Pancreas (tissue), 10 donors: Measurements from ENCODE around the gene RCVRN. TPM values are rescaled to one million over a fixed set of nuclear protein-coding genes. Genes with fewer than 3 reads are reported as not detected.
A peak's percentile ranks its signal among the peaks of the same experiment; 100 is the strongest.

ENCODE experiments used
- ATAC-seq, 4 donors: fragments of 200-7000 bp; cut with Tn5 transposase; one replicate each; pipeline versions ENCODE4 v1.8.0 to v1.9.1; 2020; ENCODE audit warnings: mild to moderate bottlenecking in 4 of 4, moderate library complexity in 4 of 4
- DNase-seq, 6 donors: peaks; one replicate each; pipeline ENCODE4 v3.0.0-alpha.2; 2020
- FAIRE-seq: peaks from 2 replicates; lab custom pipeline; 2012; peaks lifted over from hg19 to GRCh38; lab: Jason Lieb, UNC
- H3K27ac ChIP-seq, 4 donors: fragments of 200-600 bp; sonication (generic); 1 replicate in 3 of 4; 2 replicates in 1 of 4; pipeline versions ENCODE4 v1.5.0 to v1.8.0; 2020
- H3K27me3 ChIP-seq, 4 donors: fragments of 200-600 bp; one replicate each; pipeline ENCODE4 v1.8.0; 2021
- H3K36me3 ChIP-seq, 3 donors: fragments of 200-600 bp; sonication (generic) in 1 of 3; one replicate each; pipeline versions ENCODE4 v1.5.0 to v1.8.0; 2020 to 2021
- H3K4me1 ChIP-seq, 3 donors: fragments of 200-600 bp; one replicate each; pipeline ENCODE4 v1.8.0; 2021
- H3K4me3 ChIP-seq, 4 donors: fragments of 200-600 bp; sonication (generic) in 2 of 4; one replicate each; pipeline versions ENCODE4 v1.5.0 to v1.8.0; 2020 to 2021
- H3K9me3 ChIP-seq, 4 donors: fragments of 200-600 bp; one replicate each; pipeline ENCODE4 v1.8.0; 2021
- WGBS, 2 donors: extraction: QIAGEN DNeasy Blood & Tissue Kit; methylation state at CpG; one replicate each; pipeline ENCODE4 v1.1.7; 2013; 5-methylcytosine and 5-hydroxymethylcytosine counted together
- intact Hi-C, 3 donors: fragments of 100-400 bp; cut with DNase I; formaldehyde crosslinking; loops; one replicate each; pipeline versions ENCODE4 v1.11.1 to v1.14.2; 2022
- polyA plus RNA-seq, 2 donors: library from polyadenylated mRNA; stranded (reverse); fragments of 200-250 nt; gene quantifications; one replicate each; pipeline ENCODE4 v1.2.3, GENCODE V29; 2013
- total RNA-seq, 6 donors: library from RNA; stranded (reverse); fragmentation: NEBNext Ultra II Directional in 4 of 6; extraction: Animal tissue kit (Norgen Biotek cat#: 25700) in 4 of 6; gene quantifications; one replicate each; pipeline versions ENCODE4 v1.2.1 to v1.2.4, GENCODE V29; 2021 to 2023
- TF ChIP-seq, protein P1 (sequence below), 4 donors: fragments of 200-600 bp; sonication (generic) in 3 of 4; IDR thresholded peaks; one replicate each; pipeline versions ENCODE4 v1.5.0 to v1.8.0; 2021; ENCODE audit warnings: antibody characterized with exemption in 4 of 4
- donor health status: healthy with polysubstance abuse.
- donor health status: DM: no; HTN: no; CAD: no; lungs with moderate emphysema.
- donor health status: DM: no; HTN: no; CAD: no.
- donor health status: control.
- donor health status: control.
- donor health status: Bipolar disorder and iron deficiency.
- donor health status: DM: yes; HTN: yes; CAD: no.
- donor health status: DM: no; HTN: no; CAD: no.
- donor health status: DM: no; HTN: no; CAD: no.
- donor health status: DM: yes; HTN: yes; CAD: no.

RCVRN gene
- total and polyA plus RNA-seq, 8 donors = 0.26 to 0.30 TPM; not detected in 6

DNA sequence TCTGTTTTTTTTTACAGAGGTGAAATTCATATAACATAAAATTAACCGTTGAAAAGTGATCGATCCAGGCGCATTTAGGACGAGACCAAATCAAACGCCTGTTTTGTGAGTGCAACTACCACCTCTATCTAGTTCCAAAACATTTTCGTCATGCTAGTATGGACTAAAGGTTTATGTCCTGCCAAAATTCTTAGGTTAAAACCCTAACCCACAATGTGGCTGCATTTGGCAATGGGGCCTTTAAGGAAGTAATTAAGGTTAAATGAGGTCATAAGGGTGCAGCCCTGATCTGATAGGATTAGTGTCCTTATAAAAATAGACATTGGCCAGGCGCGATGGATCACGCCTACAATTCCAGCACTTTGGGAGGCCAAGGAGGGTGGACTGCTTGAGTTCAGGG is 32.8 kb upstream of the RCVRN start:
- no peak overlapping the region for H3K4me3 ChIP-seq
- no peaks in the 10 kb centered on the region for H3K36me3 ChIP-seq
- FAIRE-seq = no peak
- WGBS, 2 donors = 83 to 85% methylated on average over 9 of the region's 9 CpGs
- no peaks in the 10 kb centered on the region for H3K27me3 ChIP-seq
- intact Hi-C loops = no loop called here
- H3K27ac ChIP-seq = no peak overlapping the region
- no peaks in the 10 kb centered on the region for H3K4me1 ChIP-seq
- H3K9me3 ChIP-seq = no peaks in the 10 kb centered on the region
- ATAC-seq = no peak
- TF ChIP-seq, protein P1, sequence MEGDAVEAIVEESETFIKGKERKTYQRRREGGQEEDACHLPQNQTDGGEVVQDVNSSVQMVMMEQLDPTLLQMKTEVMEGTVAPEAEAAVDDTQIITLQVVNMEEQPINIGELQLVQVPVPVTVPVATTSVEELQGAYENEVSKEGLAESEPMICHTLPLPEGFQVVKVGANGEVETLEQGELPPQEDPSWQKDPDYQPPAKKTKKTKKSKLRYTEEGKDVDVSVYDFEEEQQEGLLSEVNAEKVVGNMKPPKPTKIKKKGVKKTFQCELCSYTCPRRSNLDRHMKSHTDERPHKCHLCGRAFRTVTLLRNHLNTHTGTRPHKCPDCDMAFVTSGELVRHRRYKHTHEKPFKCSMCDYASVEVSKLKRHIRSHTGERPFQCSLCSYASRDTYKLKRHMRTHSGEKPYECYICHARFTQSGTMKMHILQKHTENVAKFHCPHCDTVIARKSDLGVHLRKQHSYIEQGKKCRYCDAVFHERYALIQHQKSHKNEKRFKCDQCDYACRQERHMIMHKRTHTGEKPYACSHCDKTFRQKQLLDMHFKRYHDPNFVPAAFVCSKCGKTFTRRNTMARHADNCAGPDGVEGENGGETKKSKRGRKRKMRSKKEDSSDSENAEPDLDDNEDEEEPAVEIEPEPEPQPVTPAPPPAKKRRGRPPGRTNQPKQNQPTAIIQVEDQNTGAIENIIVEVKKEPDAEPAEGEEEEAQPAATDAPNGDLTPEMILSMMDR (IDR thresholded peaks at IDR 0.05) = no peak
- DNase-seq = no peak

DNA sequence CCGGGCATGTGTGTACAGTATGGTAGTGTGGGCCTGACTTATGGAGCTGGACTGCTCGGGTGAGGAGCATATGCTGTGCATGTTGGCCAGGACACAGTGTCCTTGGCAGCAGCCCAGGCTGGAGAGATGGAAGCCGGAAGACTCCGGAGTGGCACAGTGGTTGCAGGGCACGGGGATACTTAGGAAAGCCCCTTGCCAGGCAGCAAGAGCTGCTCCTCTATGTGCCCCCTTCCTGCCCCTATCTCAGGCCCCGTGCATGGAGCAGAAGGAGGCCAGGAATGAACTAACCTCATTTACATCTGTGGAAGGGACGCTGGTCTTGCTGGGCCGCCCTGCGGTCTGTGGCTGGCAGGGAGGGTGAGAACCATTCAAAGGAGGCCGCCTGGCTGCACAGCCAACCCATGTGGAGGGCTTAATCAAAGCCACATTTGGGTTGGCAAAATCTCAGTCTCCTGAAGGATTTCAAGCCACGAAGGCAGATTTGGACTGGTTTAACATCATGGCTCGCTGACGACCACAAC is 32.2 kb upstream of the RCVRN start:
- Histone ChIP-seq H3K27ac (no peak overlapping the region), H3K9me3 (no peaks in the 10 kb centered on the region), H3K4me3 (no peak overlapping the region), H3K27me3 (no peaks in the 10 kb centered on the region), H3K36me3 (no peaks in the 10 kb centered on the region), H3K4me1 (no peaks in the 10 kb centered on the region)
- DNase-seq = no peak
- TF ChIP-seq, protein P1 (IDR thresholded peaks at IDR 0.05) = no peak
- WGBS, 2 donors = 72 to 77% methylated on average over 13 of the region's 13 CpGs
- FAIRE-seq = no peak
- intact Hi-C loops = no loop called here
- ATAC-seq = peak in 1 of 4 donors; percentile 20

DNA sequence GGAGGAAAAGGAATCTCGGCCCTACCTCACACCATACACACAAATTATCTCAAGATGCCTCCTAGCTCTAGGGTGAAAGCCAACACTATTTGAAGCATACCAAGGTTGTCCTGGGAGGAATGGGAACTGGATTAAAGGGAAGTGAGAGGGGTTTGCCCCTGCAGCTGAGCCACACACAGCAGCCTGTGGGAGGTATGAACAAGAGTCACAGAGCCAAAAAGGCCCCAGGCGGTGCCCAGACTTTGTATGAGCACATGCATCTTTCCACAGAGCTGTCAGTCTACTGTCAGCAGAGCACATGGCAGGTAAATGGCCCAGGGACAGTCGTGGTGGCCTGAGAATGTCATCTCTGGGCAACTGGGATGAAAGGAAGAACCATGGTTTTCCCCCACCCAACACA is 31.0 kb upstream of the RCVRN start:
- FAIRE-seq = no peak
- TF ChIP-seq, protein P1 (IDR thresholded peaks at IDR 0.05) = no peak
- ATAC-seq = no peak
- Histone ChIP-seq H3K9me3 (no peaks in the 10 kb centered on the region), H3K27me3 (no peaks in the 10 kb centered on the region), H3K4me1 (no peaks in the 10 kb centered on the region), H3K4me3 (no peak overlapping the region), H3K27ac (no peak overlapping the region), H3K36me3 (no peaks in the 10 kb centered on the region)
- no peak for DNase-seq
- intact Hi-C loops = no loop called here
- 51 to 70% methylated on average over 3 of the region's 3 CpGs for whole genome bisulfite sequencing, 2 donors

DNA sequence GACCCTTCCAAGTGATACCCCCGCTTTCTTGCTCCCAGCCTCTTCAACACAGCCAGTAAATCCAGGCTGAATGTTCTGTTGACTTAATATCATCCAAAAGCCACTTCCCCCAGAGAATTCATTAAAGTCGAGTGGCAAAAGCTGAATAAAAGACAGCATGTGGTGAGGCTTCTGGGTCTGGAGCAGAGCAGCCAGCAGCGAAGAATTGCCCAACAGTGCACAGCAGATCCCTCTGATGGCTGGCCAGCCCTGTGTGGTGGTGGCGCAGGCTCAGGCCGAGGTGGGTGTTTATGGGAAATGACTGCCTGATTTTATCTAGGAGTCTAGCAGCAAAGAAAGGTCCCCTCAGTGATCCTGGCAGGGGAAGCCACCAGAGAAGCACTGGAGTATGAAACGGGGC is 30.3 kb upstream of the RCVRN start:
- WGBS, 2 donors = 68 to 78% methylated on average over 6 of the region's 6 CpGs
- Histone ChIP-seq H3K27me3 (no peaks in the 10 kb centered on the region), H3K27ac (no peak overlapping the region), H3K4me1 (no peaks in the 10 kb centered on the region), H3K4me3 (no peak overlapping the region), H3K9me3 (no peaks in the 10 kb centered on the region), H3K36me3 (no peaks in the 10 kb centered on the region)
- intact Hi-C loops = no loop called here
- DNase-seq (no peak), FAIRE-seq (no peak), ATAC-seq (no peak)
- TF ChIP-seq, protein P1 (IDR thresholded peaks at IDR 0.05) = no peak

DNA sequence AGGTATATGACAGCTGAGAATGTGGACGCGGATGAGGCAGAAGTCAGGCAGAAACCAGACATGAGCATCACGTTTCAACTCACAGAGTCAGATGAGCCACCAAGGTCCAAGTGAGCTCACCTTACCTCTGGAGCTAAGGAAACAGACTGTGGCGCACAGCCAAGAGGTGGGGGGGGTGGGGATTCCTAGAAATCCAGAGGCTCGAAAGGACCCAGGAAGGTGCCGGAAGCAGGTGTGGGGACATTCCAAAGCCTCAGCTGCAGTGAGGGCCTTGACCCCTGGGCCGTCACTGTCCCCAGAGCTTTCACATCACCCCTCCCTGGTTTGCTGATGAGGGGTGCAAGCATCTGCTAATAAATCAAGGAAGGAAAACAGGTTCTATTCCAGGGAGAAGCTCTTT is 29.3 kb upstream of the RCVRN start:
- DNase-seq (no peak), ATAC-seq (no peak), FAIRE-seq (no peak)
- no peaks in the 10 kb centered on the region for H3K9me3 ChIP-seq
- intact Hi-C loops = no loop called here
- H3K36me3 ChIP-seq = no peaks in the 10 kb centered on the region
- no peaks in the 10 kb centered on the region for H3K27me3 ChIP-seq
- WGBS, 2 donors = 73 to 79% methylated on average over 7 of the region's 7 CpGs
- no peaks in the 10 kb centered on the region for H3K4me1 ChIP-seq
- H3K4me3 ChIP-seq = no peak overlapping the region
- H3K27ac ChIP-seq = no peak overlapping the region
- TF ChIP-seq, protein P1 (IDR thresholded peaks at IDR 0.05) = no peak
